SJSA1 (cell line): ENCODE data around the gene RAD51. TPM values are rescaled to one million over a fixed set of nuclear protein-coding genes. Genes with fewer than 3 reads are reported as not detected.
"Not testable (repeated sequence)": the region's sequence is repeated elsewhere in the genome, so short reads cannot be mapped to it uniquely, and the experiment has no call there.

Experiments used
- DNase-seq, 2 experiments: peaks; one replicate each; pipeline ENCODE4 v3.0.0-alpha.2; 2015 to 2020; ENCODE audit warnings: low spot score in 2 of 2, low read depth in 1 of 2
- H3K27ac ChIP-seq: fragments of 250-450 bp; sonication (Bioruptor Pico); 2 replicates; pipeline ENCODE4 v1.5.1; 2020; ENCODE audit warnings: mild to moderate bottlenecking, moderate library complexity
- H3K27me3 ChIP-seq: fragments of 250-450 bp; sonication (Bioruptor Pico); replicated peaks from 2 replicates; pipeline ENCODE4 v1.5.1; 2020; ENCODE audit warnings: mild to moderate bottlenecking, moderate library complexity
- H3K36me3 ChIP-seq: fragments of 250-450 bp; sonication (Bioruptor Pico); 2 replicates; pipeline ENCODE4 v1.5.1; 2020; ENCODE audit warnings: mild to moderate bottlenecking
- H3K4me1 ChIP-seq: fragments of 250-450 bp; sonication (Bioruptor Pico); replicated peaks from 2 replicates; pipeline ENCODE4 v1.6.1; 2021; ENCODE audit warnings: mild to moderate bottlenecking
- H3K4me3 ChIP-seq: fragments of 250-450 bp; sonication (Bioruptor Pico); 2 replicates; pipeline ENCODE4 v1.5.1; 2020; ENCODE audit warnings: mild to moderate bottlenecking
- H3K9me3 ChIP-seq: fragments of 250-450 bp; sonication (Bioruptor Pico); replicated peaks from 2 replicates; pipeline ENCODE4 v1.5.1; 2020; ENCODE audit warnings: mild to moderate bottlenecking
- total RNA-seq: library from RNA; depleted of rRNA; stranded (reverse); fragments of >200 nt; shearing (Covaris generic); gene quantifications from 2 replicates; pipeline ENCODE4 v1.2.3, GENCODE V29; 2014; rRNA removed

RAD51 gene
- total RNA-seq: 32.3 and 33.3 TPM in 2 replicates

DNA sequence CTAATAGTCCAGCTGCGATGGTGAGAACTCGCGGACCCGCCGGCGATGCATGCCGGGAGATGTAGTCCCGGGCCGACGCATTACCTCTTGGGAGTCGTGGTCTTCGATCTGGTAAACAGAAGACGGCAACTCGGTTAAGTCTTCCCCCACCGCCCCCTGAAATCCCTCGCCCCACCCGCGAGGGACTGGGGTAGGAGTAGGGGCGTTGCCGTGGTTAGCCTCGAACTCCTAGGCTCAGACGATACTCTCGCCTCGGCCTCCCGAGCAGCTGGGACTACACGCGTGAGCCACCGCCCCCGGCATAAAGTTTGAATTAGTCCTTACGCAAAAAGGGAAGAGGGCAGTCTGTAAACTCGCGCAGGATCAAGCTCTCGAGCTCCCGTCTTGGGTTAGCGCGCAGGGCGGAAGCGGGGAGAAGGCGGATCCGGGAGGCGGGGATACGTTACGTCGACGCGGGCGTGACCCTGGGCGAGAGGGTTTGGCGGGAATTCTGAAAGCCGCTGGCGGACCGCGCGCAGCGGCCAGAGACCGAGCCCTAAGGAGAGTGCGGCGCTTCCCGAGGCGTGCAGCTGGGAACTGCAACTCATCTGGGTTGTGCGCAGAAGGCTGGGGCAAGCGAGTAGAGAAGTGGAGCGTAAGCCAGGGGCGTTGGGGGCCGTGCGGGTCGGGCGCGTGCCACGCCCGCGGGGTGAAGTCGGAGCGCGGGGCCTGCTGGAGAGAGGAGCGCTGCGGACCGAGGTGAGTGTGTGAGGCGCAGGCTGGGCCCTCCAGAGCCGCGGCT is at the start of gene RAD51:
Gene RAD51 (plus strand): TSS at position 487 of the 781 bp plus-strand sequence. CDS start 3,585 bp downstream, outside the sequence.
- Histone ChIP-seq H3K36me3 (peaks cover 38% of the 10 kb centered on the region), H3K4me3 (peak within 1 kb of the TSS; percentile 88), H3K9me3 (no peaks in the 10 kb centered on the region), H3K27ac (peak within 1 kb of the TSS; percentile 88), H3K27me3 (no peaks in the 10 kb centered on the region), H3K4me1 (peaks cover 11% of the 10 kb centered on the region)
- peak; percentile 92 to 96 for DNase-seq

GRCh38 chr15:40647523-40647922 is 47.5 kb upstream of the RAD51 start:
- H3K27ac ChIP-seq: no peak overlapping the region
- H3K4me3 ChIP-seq: no peak overlapping the region
- H3K27me3 ChIP-seq: no peaks in the 10 kb centered on the region
- DNase-seq: no peak
- H3K9me3 ChIP-seq: no peaks in the 10 kb centered on the region
- H3K36me3 ChIP-seq: peaks cover 44% of the 10 kb centered on the region
- no peaks in the 10 kb centered on the region for H3K4me1 ChIP-seq

DNA sequence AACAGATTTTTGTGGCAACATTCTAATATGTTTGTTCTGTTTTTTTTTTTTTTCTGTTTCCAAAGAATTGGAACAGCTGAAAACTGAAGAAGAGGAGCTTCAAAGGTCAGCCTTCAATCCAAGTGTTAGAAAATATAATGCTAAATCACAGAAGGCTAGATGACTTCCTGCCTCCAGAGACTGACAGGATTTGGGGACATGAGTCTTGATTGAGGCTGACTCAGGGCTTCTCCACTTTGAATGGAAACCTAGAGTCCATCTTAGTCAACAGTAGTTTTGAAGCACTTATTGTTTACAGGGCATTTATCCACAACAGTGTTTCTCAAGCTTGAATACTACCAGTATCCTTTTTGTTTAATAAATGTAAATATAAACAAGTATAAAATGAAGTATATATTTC is 44.5 kb upstream of the RAD51 start:
- no peak for DNase-seq
- no peaks in the 10 kb centered on the region for H3K4me1 ChIP-seq
- peaks cover 63% of the 10 kb centered on the region for H3K36me3 ChIP-seq
- H3K27ac ChIP-seq: no peak overlapping the region
- no peaks in the 10 kb centered on the region for H3K9me3 ChIP-seq
- H3K27me3 ChIP-seq: no peaks in the 10 kb centered on the region
- no peak overlapping the region for H3K4me3 ChIP-seq

DNA sequence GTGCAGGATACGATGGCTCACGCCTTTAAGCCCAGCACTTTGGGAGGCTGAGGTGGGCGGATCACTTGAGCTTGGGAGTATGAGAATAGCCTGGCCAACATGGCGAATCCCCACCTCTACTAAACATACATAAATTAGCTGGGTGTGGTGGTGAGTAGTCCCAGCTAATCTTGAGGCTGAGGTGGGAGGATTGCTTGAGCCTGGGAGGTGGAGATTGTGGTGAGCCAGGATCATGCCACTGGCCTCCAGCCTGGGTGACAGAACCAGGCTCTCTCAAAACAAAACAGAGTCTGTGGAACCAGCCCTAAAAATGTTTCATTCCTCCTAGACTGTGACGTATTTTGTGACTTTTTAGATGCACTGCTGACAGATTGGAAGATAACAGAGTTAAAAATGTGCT is 34.3 kb upstream of the RAD51 start:
- no peak for DNase-seq
- no peak overlapping the region for H3K4me3 ChIP-seq

DNA sequence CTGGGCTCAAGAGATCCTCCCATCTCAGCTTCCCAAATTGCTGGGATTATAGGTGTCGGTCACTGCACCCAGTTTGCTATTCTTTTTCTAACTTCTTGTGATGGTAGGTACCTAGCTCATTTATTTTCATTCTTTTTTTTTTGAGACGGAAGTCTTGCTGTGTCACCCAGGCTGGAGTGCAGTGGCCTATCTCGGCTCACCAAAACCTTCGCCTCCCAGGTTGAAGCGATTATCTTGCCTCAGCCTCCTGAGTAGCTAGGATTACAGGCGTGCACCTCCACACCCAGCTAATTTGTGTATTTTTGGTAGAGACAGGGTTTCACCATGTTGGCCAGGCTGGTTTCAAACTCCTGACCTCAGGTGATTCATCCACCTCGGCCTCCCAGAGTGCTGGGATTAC is 30.1 kb upstream of the RAD51 start:
- peaks cover 36% of the 10 kb centered on the region for H3K36me3 ChIP-seq
- H3K4me3 ChIP-seq: no peak overlapping the region
- H3K9me3 ChIP-seq: no peaks in the 10 kb centered on the region
- no peak for DNase-seq
- H3K27me3 ChIP-seq: no peaks in the 10 kb centered on the region
- no peak overlapping the region for H3K27ac ChIP-seq
- no peaks in the 10 kb centered on the region for H3K4me1 ChIP-seq

More for the DNA sequence above, 34.3 kb upstream of the RAD51 start:
- peaks cover 59% of the 10 kb centered on the region for H3K36me3 ChIP-seq
- no peaks in the 10 kb centered on the region for H3K4me1 ChIP-seq
- H3K27me3 ChIP-seq: no peaks in the 10 kb centered on the region
- H3K9me3 ChIP-seq: no peaks in the 10 kb centered on the region
- H3K27ac ChIP-seq: no peak overlapping the region

- not testable (repeated sequence) for H3K27ac ChIP-seq, H3K4me3 ChIP-seq, H3K36me3 ChIP-seq, H3K27me3 ChIP-seq, H3K9me3 ChIP-seq, DNase-seq, H3K4me1 ChIP-seq
Observed at GRCh38 chr15:40676290-40676689, 18.7 kb upstream of the RAD51 start.

DNA sequence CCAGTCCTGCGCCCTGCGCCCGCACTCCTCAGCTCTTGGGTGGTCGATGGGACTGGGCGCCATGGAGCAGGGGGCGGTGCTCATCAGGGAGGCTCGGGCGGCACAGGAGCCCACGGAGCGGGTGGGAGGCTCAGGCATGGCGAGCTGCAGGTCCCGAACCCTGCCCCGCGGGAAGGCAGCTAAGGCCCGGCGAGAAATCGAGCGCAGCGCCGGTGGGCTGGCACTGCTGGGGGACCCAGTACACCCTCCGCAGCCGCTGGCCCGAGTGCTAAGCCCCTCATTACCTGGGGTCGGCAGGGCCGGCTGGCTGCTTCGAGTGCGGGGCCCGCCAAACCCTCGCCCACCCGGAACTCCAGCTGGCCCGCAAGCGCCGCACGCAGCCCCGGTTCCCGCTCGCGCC is 18.1 kb upstream of the RAD51 start:
- H3K4me3 ChIP-seq, H3K9me3 ChIP-seq, H3K27me3 ChIP-seq, H3K4me1 ChIP-seq, DNase-seq, H3K27ac ChIP-seq, H3K36me3 ChIP-seq: not testable (repeated sequence)

DNA sequence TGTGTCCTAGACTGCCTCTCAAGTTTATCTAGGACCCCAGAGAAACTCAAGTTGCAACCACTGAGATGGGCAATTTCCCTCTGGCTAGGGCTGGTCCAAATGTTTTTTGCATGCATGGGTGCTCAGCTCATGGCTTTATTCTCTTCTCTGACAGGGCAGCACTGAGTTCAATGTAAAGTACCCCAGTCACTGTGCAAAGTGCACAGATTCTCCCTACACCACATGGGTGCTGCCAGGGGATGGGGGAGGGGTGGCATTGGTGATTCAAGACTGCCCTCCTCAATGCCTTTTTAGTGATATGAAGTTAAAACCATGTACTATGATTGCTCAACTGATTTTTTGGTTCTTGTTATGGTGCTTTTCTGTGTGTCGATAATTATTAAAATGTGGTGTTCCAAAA is 14.8 kb upstream of the RAD51 start:
- no peak for DNase-seq
- no peak overlapping the region for H3K27ac ChIP-seq
- H3K4me1 ChIP-seq: 0 out of 2 replicates have a peak, but pooled peaks cover 3% of the 10 kb centered on the region
- H3K4me3 ChIP-seq: no peak overlapping the region
- no peaks in the 10 kb centered on the region for H3K27me3 ChIP-seq
- H3K36me3 ChIP-seq: no peaks in the 10 kb centered on the region
- H3K9me3 ChIP-seq: no peaks in the 10 kb centered on the region

GRCh38 chr15:40680959-40681358 is 14.0 kb upstream of the RAD51 start:
- H3K27me3 ChIP-seq, H3K9me3 ChIP-seq, H3K36me3 ChIP-seq, DNase-seq, H3K4me1 ChIP-seq, H3K27ac ChIP-seq, H3K4me3 ChIP-seq: not testable (repeated sequence)

DNA sequence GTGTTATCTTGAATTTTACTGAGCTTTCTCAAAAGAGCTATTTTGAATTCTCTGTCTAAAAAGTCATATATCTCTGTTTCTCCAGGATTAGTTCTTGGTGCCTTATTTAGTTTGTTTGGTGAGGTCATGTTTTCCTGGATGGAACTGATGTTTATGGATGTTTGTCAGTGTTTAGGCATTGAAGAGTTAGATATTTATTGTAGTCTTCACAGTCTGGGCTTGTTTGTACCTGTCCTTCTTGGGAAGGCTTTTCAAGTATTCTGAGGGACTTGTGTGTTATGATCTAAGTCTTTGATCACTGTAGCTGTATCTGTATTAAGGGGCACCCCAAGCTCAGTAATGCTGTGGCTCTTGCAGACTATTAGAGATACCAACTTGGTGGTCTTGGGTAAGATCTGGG is 10.6 kb upstream of the RAD51 start:
- Histone ChIP-seq H3K4me1 (no peaks in the 10 kb centered on the region; the same call in 1 of the 2 replicates), H3K9me3 (no peaks in the 10 kb centered on the region), H3K36me3 (no peaks in the 10 kb centered on the region), H3K4me3 (no peak overlapping the region), H3K27me3 (no peaks in the 10 kb centered on the region), H3K27ac (no peak overlapping the region)
- no peak for DNase-seq

DNA sequence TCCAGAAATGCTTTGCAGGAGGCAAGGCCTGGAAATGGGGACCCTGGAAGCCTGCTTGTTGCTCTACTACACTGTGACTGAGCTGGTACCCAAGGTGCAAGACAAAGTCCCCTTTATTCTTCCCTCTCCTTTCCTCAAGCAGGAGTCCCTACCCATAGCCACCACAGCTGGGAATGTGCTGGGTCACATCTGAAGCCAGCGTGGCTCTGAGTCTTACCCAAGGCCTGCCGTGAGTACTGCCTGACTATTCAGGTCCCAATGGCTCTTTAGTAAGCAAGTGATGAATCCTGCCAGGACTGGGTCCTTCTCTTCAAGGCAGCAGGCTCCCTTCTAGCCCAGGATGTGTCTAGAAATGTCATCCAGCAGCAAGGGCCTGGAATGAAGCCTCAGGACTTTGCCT is 9.6 kb upstream of the RAD51 start:
- DNase-seq: no peak
- Histone ChIP-seq H3K4me3 (no peak overlapping the region), H3K27ac (no peak overlapping the region), H3K27me3 (no peaks in the 10 kb centered on the region), H3K4me1 (no peaks in the 10 kb centered on the region; the same call in 1 of the 2 replicates), H3K9me3 (no peaks in the 10 kb centered on the region), H3K36me3 (no peaks in the 10 kb centered on the region)

DNA sequence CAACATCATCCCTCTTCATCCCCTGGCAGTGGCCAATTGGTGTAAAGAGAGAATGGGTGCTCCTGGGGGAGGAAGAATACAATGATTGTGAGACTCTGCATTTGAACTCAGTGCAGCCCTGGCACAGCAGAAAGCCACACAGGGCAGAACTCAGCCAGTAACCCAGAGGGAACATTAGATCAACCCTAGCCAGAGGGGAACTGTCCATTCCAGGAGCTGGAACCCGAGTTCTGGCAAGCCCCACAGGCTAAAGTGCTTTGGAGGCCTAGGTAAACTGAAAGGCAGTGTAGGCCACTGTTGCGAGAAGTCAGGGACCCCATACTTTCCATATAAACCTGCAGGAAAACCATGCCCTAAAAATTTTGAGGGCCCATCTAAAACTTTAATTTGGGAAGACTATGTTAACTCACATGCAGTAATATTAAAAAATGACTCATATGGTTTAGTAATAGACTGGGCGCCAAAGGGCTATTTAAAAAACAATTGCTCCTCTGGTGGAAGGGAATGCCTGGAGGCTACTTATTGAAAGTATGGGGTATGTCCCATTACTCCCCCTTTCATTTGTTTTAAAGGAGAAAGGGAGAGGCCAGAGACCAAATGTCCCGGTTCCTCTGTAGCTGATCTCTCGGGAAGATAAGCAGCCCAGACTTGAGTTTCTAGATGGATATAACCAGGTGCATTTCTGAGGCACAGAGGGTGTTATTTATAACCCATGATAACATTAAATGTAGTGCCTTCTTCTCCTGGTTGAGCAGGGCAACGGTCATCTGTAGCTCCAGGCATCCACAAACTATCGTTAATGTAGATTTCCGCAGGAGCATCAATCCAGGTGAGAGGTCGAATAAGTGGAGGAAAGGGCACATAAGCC is 5.8 kb upstream of the RAD51 start:
- Histone ChIP-seq H3K4me3 (no peak overlapping the region), H3K4me1 (peaks cover 5% of the 10 kb centered on the region), H3K27ac (no peak overlapping the region), H3K36me3 (no peaks in the 10 kb centered on the region; the same call in 1 of the 2 replicates), H3K9me3 (no peaks in the 10 kb centered on the region), H3K27me3 (no peaks in the 10 kb centered on the region)
- no peak for DNase-seq

GRCh38 chr15:40691737-40692136 is 3.2 kb upstream of the RAD51 start:
- Histone ChIP-seq H3K27me3 (no peaks in the 10 kb centered on the region), H3K36me3 (peaks cover 16% of the 10 kb centered on the region), H3K9me3 (no peaks in the 10 kb centered on the region), H3K4me3 (no peak overlapping the region), H3K27ac (no peak overlapping the region), H3K4me1 (peaks cover 11% of the 10 kb centered on the region)
- no peak for DNase-seq
